Muscle layer of colon (tissue), 2 donors: Measurements from ENCODE around the gene MSH3.
"Not testable (repeated sequence)": the region's sequence is repeated elsewhere in the genome, so short reads cannot be mapped to it uniquely, and the experiment has no call there.

Experiments
- H3K27ac ChIP-seq: one replicate; pipeline ENCODE4 v1.7.0; 2013; ENCODE audit warnings: low read depth, mild to moderate bottlenecking, low read length, moderate library complexity
- H3K27me3 ChIP-seq, 2 donors: one replicate each; pipeline ENCODE4 v1.7.0; 2013; ENCODE audit warnings: low read length in 2 of 2, mild to moderate bottlenecking in 2 of 2; ENCODE audit not compliant: insufficient read depth in 2 of 2, control insufficient read depth in 1 of 2
- H3K36me3 ChIP-seq: one replicate; pipeline ENCODE4 v1.7.0; 2013; ENCODE audit warnings: mild to moderate bottlenecking, low read length; ENCODE audit not compliant: insufficient read depth
- H3K4me1 ChIP-seq: one replicate; pipeline ENCODE4 v1.7.0; 2013; ENCODE audit warnings: mild to moderate bottlenecking, low read length; ENCODE audit not compliant: insufficient read depth
- H3K4me3 ChIP-seq, 2 donors: one replicate each; pipeline ENCODE4 v1.7.0; 2013; ENCODE audit warnings: low read length in 2 of 2, low read depth in 1 of 2, mild to moderate bottlenecking in 1 of 2, moderate library complexity in 1 of 2
- H3K9ac ChIP-seq: one replicate; pipeline ENCODE4 v1.7.0; 2013; ENCODE audit warnings: low read length
- H3K9me3 ChIP-seq: one replicate; pipeline ENCODE4 v1.7.0; 2013; ENCODE audit warnings: mild to moderate bottlenecking, low read length
- donor health status: abdominal sarcoma.
- donor health status: Adenocarcinoma of cecum.

The MSH3 gene

DNA sequence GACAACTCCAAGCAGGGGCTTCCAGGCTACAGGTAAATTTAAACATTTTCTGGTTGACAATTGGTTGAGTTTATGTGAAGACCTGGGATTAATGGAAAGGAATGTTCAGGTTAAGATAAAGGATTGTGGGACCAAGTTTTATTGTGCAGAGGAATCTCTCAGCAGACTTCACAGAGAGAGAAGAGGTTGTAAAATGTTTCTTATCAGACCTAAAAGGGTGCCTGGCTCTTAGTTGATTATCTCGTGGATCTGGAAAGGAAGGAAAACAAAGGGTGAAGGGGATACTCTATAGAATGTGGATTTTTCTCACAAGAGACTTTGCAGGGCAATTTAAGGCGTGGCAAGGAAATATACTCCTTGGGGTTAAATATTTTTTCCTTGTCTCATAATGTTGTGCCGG is 209.3 kb downstream of the MSH3 start:
- Histone ChIP-seq H3K4me1 (no peaks in the 10 kb centered on the region), H3K4me3 (no peak overlapping the region), H3K9me3 (no peaks in the 10 kb centered on the region), H3K27ac (no peak overlapping the region), H3K36me3 (peaks cover 15% of the 10 kb centered on the region), H3K27me3 (no peaks in the 10 kb centered on the region), H3K9ac (no peak overlapping the region)

DNA sequence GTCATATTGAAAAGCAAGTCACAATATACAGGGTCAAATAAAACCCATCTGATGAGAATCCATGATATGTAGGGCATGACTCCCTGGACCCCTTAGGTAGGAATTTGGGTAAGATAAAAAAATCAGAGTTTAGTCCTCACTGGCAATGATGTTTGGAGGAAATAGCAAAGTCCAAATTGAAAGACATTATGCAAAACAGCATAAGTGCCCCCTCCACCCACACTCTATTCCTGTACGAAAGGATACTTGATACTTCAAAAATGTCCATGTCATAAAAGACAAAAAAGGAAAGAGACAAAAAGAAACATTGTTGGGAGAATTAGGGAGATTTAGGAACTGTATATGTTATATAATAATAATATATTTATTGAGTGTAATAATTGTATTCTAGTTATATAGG is 209.7 kb downstream of the MSH3 start:
- Histone ChIP-seq H3K36me3 (peaks cover 15% of the 10 kb centered on the region), H3K27ac (no peak overlapping the region), H3K4me1 (no peaks in the 10 kb centered on the region), H3K4me3 (no peak overlapping the region), H3K9me3 (no peaks in the 10 kb centered on the region), H3K9ac (no peak overlapping the region), H3K27me3 (no peaks in the 10 kb centered on the region)

DNA sequence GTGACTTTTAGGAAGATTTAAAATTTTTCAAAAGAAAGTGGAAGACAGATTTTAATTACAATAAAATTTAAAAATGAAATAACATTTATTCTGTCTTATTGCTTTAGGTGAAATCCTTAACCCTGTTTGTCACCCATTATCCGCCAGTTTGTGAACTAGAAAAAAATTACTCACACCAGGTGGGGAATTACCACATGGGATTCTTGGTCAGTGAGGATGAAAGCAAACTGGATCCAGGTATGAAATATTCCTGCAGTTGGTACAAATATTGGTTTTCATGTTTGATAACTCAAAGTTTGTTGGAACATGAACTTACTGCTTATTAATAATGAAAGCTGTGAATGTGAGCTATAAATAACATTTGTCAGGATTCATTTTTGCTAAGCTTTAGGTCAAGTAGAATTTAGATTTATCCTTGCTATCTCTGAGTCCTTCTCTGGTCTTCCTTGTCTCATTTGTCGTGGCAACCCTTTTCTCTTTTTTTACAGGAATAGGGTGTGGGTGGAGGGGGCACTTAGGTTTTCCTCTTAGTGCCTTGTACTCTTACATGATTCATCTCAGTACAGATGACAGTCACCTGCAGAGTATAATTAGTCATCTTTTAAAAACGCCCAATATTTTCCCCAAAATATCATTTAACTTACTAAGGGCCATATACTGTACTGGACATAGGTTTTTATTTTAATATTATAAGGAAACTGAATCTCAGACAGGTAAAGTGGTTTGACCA is 210.4 kb downstream of the MSH3 start:
- Histone ChIP-seq H3K9me3 (no peaks in the 10 kb centered on the region), H3K4me1 (no peaks in the 10 kb centered on the region), H3K9ac (no peak overlapping the region), H3K36me3 (peaks cover 15% of the 10 kb centered on the region), H3K27ac (no peak overlapping the region), H3K27me3 (no peaks in the 10 kb centered on the region), H3K4me3 (no peak overlapping the region)

DNA sequence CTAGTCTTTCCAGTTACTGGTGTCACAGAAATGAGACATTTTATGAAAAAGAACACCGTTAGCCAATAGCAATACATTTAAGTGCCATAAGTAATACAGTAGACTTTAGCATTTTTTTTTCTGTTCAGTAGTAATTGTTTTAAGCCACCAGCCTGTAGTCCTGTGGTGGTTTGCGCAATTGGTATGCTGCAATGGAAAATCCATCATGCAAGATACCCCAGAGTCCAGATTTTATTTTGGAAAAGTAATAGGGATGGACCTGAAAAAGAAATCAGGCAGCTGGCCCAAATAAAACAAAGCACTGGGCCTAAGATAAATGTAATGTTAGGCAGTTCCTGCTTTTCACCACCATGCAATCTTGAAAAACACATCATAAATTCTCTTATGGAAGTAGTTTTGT is 211.1 kb downstream of the MSH3 start:
- Histone ChIP-seq H3K4me3 (no peak overlapping the region), H3K4me1 (no peaks in the 10 kb centered on the region), H3K9me3 (no peaks in the 10 kb centered on the region), H3K9ac (no peak overlapping the region), H3K27me3 (no peaks in the 10 kb centered on the region), H3K27ac (no peak overlapping the region), H3K36me3 (peaks cover 15% of the 10 kb centered on the region)

DNA sequence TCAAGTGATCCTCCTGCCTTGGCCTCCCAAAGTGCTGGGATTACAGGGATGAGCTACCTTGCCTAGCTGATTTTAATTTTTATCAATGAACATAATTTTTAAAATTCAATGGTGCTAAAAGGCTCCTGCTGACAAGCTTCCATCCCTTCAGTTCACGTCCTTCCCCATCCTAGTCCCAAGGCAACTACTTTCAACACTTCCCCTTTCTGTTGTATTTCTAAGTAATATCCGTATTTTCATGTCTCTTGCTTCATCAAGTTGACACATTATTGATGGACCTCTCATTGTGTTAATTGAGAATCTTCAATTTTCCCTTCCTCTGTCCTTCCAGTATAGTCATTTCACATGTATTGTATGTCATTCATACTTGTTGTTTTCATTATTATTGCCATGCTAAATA is 211.9 kb downstream of the MSH3 start:
- no peaks in the 10 kb centered on the region for H3K9me3 ChIP-seq
- no peaks in the 10 kb centered on the region for H3K4me1 ChIP-seq
- H3K9ac ChIP-seq, result no peak overlapping the region
- H3K36me3 ChIP-seq, result peaks cover 15% of the 10 kb centered on the region
- H3K4me3 ChIP-seq, result no peak overlapping the region
- no peaks in the 10 kb centered on the region for H3K27me3 ChIP-seq
- H3K27ac ChIP-seq, result no peak overlapping the region

DNA sequence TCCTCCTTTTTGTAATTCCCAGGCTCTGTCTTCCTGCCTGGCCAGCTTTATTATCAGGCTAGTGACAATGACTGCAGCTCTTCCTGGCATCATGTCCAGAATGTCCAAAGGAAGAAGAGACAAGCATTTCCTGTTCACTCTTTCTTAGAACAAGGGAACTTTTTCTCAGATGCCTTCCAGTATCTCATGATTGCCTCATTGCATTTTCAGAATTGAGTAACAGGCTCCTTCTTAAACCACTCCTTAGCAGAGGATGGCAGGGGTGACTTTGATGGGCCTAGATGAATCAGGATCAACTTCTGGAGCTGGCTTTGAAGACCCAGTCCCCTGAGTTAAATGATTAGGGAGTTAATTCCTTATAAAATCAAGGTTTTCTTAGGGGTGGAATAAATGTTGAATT is 212.8 kb downstream of the MSH3 start:
- Histone ChIP-seq H3K36me3 (peaks cover 15% of the 10 kb centered on the region), H3K4me3 (no peak overlapping the region)

DNA sequence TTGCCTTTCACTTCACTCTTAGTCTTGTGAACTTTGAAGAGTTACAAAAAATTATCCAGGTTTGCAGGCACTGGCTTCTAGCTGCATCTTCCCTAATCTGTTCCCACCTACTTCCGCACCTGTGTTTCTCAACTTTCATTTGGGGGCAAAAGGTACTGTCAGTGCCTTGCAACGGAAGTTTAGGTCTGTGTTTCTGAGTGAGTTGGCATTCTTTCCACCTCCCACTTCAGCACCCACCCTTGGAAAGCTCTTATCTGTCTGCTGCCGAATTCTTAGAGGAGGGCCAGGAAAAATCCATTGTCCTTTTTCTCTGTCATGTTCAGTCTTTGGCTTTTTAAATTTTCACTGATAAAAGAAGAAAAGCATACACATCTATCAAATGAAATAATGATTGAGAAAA is 216.0 kb downstream of the MSH3 start:
- Histone ChIP-seq H3K9ac (no peak overlapping the region), H3K36me3 (peaks cover 14% of the 10 kb centered on the region), H3K4me1 (no peaks in the 10 kb centered on the region), H3K27ac (no peak overlapping the region), H3K4me3 (no peak overlapping the region), H3K27me3 (no peaks in the 10 kb centered on the region), H3K9me3 (no peaks in the 10 kb centered on the region)

More for the DNA sequence above, 212.8 kb downstream of the MSH3 start:
- H3K27me3 ChIP-seq, result no peaks in the 10 kb centered on the region
- no peak overlapping the region for H3K9ac ChIP-seq
- H3K9me3 ChIP-seq, result no peaks in the 10 kb centered on the region
- no peak overlapping the region for H3K27ac ChIP-seq
- H3K4me1 ChIP-seq, result no peaks in the 10 kb centered on the region

DNA sequence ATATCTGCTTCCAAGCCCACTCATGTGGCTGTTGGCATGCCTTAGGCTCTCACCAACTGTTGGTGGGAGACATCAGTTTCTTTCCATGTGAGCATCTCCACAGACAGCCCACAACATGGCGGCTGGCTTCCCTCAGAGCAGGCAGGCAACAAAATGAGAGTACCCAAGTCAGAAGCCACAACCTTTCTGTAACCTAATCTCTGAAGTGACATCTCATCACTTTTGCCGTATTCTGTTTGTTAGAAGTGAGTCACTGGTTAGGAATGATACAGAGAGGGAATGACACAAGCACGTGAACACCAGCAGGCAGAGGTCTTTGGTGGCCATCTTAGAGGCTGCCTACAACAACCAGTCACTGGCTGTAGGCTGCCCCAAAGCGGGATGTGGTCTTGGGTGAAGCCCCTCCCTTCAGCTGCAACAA is 217.1 kb downstream of the MSH3 start:
- Histone ChIP-seq H3K4me3 (no peak overlapping the region), H3K9ac (no peak overlapping the region), H3K9me3 (no peaks in the 10 kb centered on the region), H3K27ac (no peak overlapping the region), H3K36me3 (peaks cover 12% of the 10 kb centered on the region), H3K27me3 (no peaks in the 10 kb centered on the region), H3K4me1 (no peaks in the 10 kb centered on the region)

DNA sequence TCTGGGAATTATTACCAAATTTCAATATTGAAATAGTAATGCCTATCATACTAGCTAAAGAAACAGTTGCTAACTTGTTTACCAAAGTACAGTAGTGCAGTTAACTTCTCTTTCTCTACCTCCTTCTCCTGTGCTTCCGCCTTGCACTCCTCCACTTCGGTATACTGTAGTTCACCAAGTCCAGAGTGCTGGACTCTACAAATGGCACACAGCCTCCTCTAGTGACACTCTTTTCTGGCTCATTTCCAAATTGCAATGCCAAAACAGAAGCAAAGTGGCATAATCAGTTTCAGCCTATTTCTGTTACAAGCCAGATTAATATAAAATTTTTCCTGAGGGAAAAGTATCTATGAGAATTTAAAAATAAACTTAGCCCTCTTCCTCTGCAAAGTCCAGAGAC is 219.7 kb downstream of the MSH3 start:
- H3K27ac ChIP-seq, result no peak overlapping the region
- H3K27me3 ChIP-seq, result no peaks in the 10 kb centered on the region
- no peaks in the 10 kb centered on the region for H3K9me3 ChIP-seq
- peaks cover 6% of the 10 kb centered on the region for H3K36me3 ChIP-seq
- H3K4me1 ChIP-seq, result no peaks in the 10 kb centered on the region
- no peak overlapping the region for H3K9ac ChIP-seq
- H3K4me3 ChIP-seq, result no peak overlapping the region

DNA sequence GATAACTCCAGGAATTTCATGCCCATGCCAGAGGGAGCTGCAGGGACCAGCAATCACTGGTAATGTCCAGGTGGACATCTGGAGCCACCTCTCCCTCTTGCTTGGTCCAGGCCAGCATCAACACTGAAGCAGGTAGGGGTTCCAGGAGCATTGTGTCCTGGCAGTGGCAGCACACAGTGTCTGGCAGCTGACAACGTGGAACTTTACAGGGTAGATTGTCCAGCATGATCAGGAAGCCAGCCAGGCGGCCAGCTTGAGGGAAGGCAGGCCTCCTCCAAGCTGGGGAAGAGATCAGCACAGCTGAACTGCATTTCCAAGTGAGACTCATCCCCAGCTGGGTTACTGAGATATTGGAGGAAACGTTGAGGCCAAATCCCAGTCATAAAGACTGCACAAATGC is 223.1 kb downstream of the MSH3 start:
- no peak overlapping the region for H3K9ac ChIP-seq
- no peaks in the 10 kb centered on the region for H3K27me3 ChIP-seq
- no peaks in the 10 kb centered on the region for H3K4me1 ChIP-seq
- no peak overlapping the region for H3K27ac ChIP-seq
- H3K9me3 ChIP-seq, result no peaks in the 10 kb centered on the region
- peaks cover 6% of the 10 kb centered on the region for H3K36me3 ChIP-seq
- H3K4me3 ChIP-seq, result no peak overlapping the region

DNA sequence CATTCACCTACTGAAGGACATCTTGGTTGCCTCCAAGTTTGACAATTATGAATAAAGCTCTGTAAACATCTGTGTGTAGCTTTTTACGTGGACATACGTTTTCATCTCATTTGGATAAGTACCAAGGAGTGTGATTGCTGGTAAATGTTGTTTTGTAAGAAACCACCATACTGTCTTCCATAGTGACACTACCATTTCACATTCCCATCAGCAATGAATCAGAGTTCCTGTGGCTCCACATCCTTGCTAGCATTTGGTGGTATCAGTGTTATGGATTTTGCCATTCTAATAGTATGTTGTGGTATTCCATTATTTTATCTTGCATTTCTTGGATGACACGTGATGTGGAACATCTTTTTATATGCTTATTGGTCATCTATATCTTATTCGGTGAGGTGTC is 227.3 kb downstream of the MSH3 start:
- no peaks in the 10 kb centered on the region for H3K36me3 ChIP-seq
- H3K27ac ChIP-seq, result no peak overlapping the region
- no peaks in the 10 kb centered on the region for H3K9me3 ChIP-seq
- no peaks in the 10 kb centered on the region for H3K4me1 ChIP-seq
- H3K9ac ChIP-seq, result no peak overlapping the region
- no peaks in the 10 kb centered on the region for H3K27me3 ChIP-seq
- no peak overlapping the region for H3K4me3 ChIP-seq

DNA sequence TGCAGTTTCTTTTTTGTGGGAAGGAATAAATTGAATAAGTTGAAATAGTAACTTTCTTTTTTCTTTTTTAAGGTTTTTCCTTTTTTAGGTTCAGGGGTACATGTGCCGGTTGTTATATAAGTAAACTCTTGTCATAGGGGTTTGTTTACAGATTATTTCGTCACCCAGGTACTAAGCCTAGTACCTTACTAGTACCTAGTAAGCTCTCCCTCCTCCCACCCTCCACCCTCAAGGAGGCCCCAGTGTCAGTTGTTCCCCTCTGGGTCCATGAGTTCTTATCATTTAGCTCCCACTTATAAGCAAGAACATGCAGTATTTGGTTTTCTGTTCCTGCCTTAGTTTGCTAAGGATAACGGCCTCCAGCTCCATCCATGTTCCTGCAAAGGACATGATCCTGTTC is 228.9 kb downstream of the MSH3 start:
- not testable (repeated sequence) for H3K4me1 ChIP-seq, H3K4me3 ChIP-seq, H3K36me3 ChIP-seq, H3K9me3 ChIP-seq, H3K27ac ChIP-seq, H3K9ac ChIP-seq, H3K27me3 ChIP-seq
